HCEC 1CT (cell line): ENCODE measurements around the gene CAMTA1.

ENCODE experiments used
- DNase-seq: peaks from one replicate; pipeline ENCODE4 v3.0.0-alpha.2; 2017

CAMTA1 gene

GRCh38 chr1:7664147-7664892, 879.1 kb downstream of the CAMTA1 start:
- DNase-seq, result no peak

- DNase-seq, result no peak
These were observed 879.6 kb downstream of the CAMTA1 start for GRCh38 chr1:7664893-7665250.

DNA sequence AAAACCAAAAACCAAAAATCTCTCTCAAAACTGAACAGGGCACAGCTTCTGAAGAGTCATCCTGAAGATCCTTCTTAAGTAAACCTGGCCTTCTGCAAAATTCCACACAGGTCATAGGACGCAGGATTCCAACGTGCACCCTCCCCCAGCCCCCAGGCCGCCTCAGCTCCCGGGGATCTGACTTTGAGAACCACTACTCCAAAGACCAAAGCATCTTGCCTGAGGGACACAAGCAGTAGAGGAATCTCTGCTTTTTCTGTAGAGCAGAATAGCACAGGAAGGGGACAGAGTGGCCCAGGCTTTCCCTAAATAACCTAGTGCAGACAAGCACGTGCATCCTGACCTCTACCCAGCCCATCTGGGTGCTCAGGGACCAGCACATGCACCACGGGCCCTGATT, 881.0 kb downstream of the CAMTA1 start:
- DNase-seq, result no peak

- DNase-seq, result no peak
These were observed 881.9 kb downstream of the CAMTA1 start for GRCh38 chr1:7667159-7667558.

DNA sequence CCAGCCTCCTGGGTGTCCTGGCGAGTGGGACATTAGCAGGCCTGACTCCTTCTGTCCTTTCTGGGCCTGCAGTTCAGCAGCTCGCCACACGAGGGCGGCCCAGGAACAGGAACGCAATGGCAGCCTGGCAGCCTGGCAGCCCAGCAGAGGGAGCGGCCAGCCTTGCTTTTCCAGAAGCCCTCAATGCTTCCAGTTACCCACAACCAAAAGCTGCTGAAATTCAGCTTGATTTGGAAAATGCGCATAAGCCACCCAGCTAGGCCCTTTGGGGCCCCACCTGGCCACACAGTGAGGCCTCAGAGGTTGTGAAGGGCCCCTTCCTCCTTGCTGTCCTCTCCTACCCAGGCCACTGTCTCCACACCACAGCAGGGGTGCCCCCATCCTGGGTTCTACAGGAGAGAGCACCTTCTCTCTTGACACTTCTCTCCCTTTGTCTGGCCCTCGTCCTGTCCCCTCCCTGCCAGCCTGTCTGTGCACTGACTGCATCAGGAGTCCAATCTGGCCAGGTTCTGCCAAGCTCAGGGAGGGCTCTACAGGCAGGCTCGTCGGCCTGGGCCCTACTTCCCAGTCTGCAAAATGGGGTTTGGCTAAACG, 882.5 kb downstream of the CAMTA1 start:
- peak; percentile 46 for DNase-seq

DNA sequence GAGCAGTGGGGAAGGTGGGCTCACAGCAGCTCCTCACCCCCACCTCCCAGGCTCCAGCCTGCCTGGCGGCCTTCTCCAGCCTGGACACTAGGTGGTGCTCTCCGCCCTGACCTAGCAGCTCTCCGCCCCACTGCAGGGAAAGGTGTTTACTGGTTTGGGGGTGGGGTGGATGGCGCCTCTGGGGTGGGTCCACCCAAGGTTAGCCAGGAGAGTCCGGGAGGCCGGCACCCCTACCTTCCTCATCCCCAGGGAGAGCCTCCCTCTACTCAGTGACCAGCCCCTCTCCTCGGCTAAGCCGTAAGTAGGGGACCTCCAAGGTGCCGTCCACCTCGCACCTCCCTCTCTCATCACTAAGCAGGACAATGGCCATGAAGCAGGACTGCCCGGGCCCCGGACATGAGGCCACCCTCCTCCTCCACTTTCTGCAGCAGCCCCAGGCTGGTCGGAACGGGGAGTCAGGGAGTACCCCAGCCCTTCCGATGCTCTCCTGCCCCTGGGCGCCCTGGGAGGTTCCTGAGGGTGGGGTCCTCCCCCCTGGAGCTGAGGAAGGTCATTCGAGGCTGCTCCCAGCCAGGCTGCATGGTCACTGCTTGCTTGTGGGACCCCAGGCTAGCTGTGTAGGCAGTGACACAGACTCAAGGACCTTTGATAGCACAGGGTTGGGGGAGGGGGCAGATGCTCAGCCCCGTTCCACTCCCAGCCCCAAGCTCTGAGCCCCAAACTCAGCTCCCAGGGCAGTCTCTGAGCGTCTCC, 884.5 kb downstream of the CAMTA1 start:
- DNase-seq, result peak; percentile 28

DNA sequence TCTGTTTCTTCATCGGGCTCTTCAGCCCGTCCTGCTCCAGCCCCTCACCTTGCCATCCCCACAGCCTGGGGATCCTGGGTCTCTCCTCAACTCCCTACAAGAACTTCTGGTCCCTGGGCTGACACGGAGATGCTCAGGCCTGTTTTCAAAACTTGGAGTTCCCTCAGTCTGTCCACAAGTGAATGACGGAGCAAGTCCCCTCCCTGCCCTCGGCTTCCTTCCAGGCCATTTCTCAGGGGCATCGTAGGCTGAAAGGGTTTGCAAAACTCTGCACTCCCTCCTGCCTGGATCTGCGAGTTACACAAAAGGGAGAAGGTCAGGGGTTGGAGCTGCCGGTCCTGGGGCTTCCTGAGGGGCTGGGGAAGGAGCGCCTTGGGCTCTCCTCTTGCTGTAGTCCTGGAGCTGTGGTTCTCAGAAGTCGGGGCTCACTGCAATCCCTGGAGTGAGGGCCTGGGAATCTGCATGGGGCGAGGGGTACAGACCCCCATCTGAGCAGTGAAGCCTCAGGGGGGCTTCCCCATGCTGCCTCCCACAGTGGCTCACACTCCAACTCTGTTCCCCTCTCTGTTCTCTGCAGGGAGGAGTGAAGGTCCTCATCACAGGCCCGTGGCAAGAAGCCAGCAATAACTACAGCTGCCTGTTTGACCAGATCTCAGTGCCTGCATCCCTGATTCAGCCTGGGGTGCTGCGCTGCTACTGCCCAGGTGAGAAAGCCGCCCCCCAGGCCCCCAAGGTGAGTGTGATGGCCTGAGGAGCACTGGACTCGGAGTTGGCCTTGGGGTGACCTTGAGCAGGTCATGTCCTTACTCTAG, 885.3 kb downstream of the CAMTA1 start:
- no peak for DNase-seq

DNA sequence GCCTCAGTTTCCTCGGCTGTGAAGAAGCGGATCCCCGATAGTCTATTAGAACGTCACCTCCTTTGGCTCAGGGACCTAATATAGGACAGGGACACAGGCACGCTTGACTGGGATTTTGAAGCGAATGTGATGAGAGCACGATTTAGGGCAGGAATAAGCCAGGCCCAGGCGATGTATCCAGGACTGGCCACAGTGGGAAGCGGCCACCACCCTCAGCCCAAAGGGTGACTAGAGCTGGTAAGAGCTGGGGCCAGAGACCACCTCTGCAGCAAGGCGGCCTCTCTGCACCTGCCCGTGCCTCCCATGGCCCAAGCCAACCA, 885.9 kb downstream of the CAMTA1 start:
- DNase-seq, result no peak

- no peak for DNase-seq
These were observed 886.4 kb downstream of the CAMTA1 start for GRCh38 chr1:7671676-7672075.

DNA sequence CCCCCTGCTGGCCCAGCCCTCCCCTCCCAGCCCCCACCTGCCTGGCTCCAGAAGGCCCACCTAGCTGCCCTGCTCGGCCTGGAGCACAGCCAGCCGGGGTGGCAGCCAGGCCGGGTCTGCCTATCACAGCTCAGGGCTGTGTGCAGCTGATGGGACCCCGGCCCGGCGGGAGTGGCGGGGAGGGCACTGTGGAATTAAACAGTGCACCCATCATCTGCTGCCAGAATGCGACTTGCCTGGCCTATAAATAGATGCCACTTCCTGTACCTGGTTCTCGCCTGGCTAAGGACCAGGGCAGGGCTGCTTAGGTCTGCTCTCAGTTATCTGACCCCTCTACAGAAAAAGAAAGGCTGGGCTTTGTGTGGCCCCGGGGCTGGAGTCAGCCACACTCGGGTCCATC, 887.6 kb downstream of the CAMTA1 start:
- DNase-seq, result no peak

GRCh38 chr1:7674972-7675371, 889.7 kb downstream of the CAMTA1 start:
- no peak for DNase-seq

- DNase-seq, result no peak
These were observed 890.4 kb downstream of the CAMTA1 start for GRCh38 chr1:7675431-7676273.

DNA sequence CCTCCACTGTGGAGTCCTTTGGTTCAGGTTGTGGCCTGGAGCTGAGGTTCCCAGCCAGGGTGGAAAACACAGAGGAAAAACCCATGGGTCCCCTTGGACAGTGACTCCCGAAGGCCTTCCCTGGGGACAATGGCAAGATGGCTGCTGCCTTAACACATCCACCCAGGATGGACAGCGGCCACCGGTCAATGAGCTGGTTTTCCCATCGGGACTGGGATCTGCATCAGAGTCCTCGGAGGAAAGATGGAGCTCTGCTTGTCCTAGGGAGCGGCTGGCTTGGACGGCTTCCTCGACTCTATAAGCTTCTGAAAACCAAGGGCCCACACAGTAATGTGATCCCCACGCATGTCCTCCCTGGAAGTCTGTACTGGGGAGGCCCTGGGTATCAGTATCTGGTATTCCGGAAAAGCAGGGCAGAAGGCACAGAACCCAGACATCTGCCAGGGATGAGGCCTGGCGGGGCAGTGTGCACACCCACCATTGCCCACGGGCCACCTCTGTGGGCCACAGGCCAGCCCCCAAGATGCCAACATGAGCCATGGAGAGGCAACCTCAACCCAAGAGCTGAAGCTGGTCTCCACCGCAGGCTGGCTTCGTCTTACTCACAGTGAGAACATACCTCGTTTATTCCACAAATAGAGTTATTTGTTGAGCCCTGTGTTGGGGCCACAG, 891.2 kb downstream of the CAMTA1 start:
- DNase-seq, result no peak

DNA sequence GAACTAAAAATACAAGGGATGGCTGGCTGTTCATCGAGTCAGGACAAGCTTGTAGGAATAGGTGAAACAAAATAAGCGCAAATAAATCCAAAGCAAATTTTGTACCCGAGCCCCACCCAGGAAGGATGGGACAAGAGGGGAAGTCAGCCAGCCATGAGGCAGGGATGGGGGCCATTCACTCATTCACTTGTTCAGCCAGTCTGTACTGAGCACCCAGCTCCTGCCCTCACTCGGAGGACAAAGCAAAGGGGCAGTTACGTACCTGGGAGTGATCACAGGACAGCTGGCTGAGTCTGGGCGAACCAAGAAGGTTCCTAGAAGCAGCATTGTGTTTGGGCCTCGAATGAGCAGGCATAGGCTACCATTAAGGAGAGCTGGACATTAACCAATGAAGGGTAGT, 891.9 kb downstream of the CAMTA1 start:
- DNase-seq, result no peak

DNA sequence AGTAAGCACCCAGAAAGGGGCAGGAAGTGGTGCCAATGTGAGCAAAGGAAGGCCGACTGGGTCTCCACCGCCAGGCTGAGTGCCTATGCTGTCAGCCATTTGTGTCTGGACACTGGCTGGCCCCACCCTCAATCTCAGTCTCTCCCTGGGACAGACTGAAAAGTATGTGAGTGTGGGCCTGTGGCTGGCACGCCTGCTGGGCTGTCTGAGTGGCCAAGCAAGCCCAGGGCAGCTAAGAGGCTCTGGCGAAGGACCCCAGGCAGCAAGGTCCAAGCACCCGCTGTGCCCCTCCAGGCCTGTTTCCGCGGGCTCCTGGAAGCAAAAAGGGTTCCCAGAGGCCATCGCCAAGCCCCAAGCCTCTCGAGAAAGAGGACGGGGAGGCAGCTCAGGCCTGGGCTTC, 892.6 kb downstream of the CAMTA1 start:
- DNase-seq, result no peak

DNA sequence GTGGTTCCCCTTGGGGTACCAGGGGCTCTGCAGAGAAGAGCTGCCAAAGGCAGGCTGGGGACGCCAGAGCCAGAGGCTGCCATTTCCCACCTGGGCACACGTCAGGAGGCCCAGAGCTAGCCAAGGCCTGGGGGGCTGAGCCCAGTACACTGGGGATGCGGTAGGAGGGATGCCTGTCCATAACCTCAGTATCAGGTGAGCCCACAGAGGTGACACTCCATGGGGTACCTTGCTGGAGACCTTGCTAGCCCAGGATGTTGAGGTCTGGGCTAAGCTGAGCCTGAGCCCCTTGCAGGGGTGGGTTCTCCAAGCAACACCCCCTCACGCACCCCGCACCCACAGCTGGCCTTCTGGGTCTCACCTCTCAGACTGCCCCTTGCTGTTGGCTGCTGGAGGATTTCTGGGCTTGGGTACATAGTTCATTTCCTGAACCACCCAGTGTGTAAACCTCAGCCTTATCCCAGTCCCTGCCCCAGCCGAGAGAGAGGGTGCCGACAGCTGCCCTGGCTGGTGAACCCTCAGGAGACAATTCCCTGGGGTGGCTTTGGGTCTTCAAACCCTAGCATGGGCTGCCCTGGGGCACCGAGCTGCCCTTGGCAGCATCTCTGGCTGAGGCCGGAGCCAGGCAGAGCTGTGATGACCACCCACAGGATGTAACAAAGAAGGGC, 893.4 kb downstream of the CAMTA1 start:
- no peak for DNase-seq

DNA sequence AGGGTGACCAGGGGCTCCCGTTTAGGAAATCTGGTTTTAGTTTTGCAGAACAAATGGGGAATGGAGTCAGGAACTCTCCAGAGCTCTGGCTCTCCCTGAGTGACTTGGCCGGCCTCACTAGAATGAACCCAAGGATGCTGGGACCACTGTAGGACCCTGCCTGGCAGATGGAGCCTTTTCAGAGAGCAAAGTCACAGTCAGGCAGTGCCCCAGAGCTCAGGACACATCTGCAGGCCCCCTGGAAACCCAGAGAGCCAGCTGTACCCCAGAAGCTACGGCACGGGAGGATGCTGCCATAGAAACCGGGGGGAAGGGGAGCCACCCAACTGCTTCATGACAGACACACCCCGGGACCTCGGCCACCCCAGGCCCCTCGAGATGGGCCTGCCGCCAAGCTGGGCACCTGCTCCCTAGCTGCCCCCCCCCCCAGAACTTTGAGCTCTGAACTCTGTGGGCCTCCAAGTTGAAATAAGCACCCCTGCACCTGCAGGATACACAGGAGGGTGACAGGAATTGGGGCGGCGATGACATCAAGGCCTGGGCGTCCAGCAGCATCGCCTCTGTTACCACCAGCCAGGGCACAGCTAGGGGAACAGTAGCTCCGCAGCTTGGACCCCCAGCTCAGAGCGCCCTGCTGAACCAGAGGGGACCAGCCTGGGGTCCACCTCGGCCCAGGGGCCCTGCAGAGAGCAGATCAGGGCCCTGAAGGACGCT, 894.1 kb downstream of the CAMTA1 start:
- no peak for DNase-seq

DNA sequence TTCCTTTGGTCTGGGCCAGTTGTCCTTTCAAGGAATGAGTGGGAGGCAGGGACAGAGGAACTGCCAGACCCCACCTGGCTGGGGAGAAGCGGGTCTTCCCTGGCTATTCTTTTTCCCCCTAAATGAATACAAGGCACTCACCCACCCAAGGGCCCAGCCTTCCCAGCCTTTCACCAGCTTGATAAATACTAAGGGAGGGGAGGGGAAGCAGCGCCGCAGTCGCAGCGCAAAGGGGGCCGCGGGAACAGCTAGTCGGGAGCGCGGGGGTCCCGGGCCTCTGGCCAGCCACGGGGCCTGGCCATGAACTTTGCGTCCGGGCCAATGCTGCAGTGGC, 894.6 kb downstream of the CAMTA1 start:
- DNase-seq, result no peak

- no peak for DNase-seq
These were observed 895.1 kb downstream of the CAMTA1 start for GRCh38 chr1:7680207-7680954.

GRCh38 chr1:7680955-7681268, 895.7 kb downstream of the CAMTA1 start:
- no peak for DNase-seq
